ENCODE data around the gene MBD3L4. TPM values are rescaled to one million over a fixed set of nuclear protein-coding genes. Genes with fewer than 3 reads are reported as not detected.
"Not testable (repeated sequence)": the region's sequence is repeated elsewhere in the genome, so short reads cannot be mapped to it uniquely, and the experiment has no call there.

The MBD3L4 gene
- polyA plus RNA-seq, 4 donors, result not detected

- no peaks in the 10 kb centered on the region for H3K27me3 ChIP-seq (ENCODE audit: control insufficient read depth in 3 of 3, insufficient read depth in 3 of 3, low read length in 3 of 3)
- peak within 1 kb of the TSS; percentile 28 to 92 (median 90) for H3K27ac ChIP-seq (ENCODE audit: low read depth in 1 of 3, low read length in 2 of 3)
- peaks cover 5 to 29% (median 11%) of the 10 kb centered on the region in 3 donors for H3K36me3 ChIP-seq (ENCODE audit: control insufficient read depth in 3 of 3, insufficient read depth in 2 of 3, low read depth in 1 of 3, low read length in 3 of 3)
- peak; percentile 98 to 99 for DNase-seq
- no peak for FAIRE-seq
- peaks cover 0 to 12% of the 10 kb centered on the region in 2 donors for H3K9me3 ChIP-seq (ENCODE audit: control insufficient read depth in 2 of 2, insufficient read depth in 1 of 2, low read depth in 1 of 2, low read length in 1 of 2)
- H3K4me1 ChIP-seq (ENCODE audit: control insufficient read depth in 3 of 3, insufficient read depth in 2 of 3, low read depth in 1 of 3, low read length in 2 of 3), result peaks cover 2 to 6% (median 4%) of the 10 kb centered on the region in 3 donors
- H3K4me3 ChIP-seq (ENCODE audit: low read depth in 1 of 3, low read length in 3 of 3), result peak within 1 kb of the TSS; percentile 82 to 97 (median 84)
- WGBS, 3 donors, result 1% methylated on average over 53 to 56 of the region's 56 CpGs
Measured at GRCh38 chr19:7069042-7069903, 29.3 kb upstream of the MBD3L4 start, which contains the start of gene ZNF557. Gene ZNF557 (plus strand): TSS chr19:7069703. CDS start chr19:7075075, 5,372 bp downstream.

GRCh38 chr19:7068599-7068998, 28.6 kb upstream of the MBD3L4 start:
- FAIRE-seq (no peak), DNase-seq (no peak)
- H3K27me3 ChIP-seq (ENCODE audit: control insufficient read depth in 3 of 3, insufficient read depth in 3 of 3, low read length in 3 of 3), result no peaks in the 10 kb centered on the region
- H3K36me3 ChIP-seq (ENCODE audit: control insufficient read depth in 3 of 3, insufficient read depth in 2 of 3, low read depth in 1 of 3, low read length in 3 of 3), result peaks cover 5 to 22% (median 10%) of the 10 kb centered on the region in 3 donors
- H3K4me3 ChIP-seq (ENCODE audit: low read depth in 1 of 3, low read length in 3 of 3), result no peak overlapping the region
- WGBS, 3 donors, result 59 to 73% (median 65%) methylated on average over 6 of the region's 6 CpGs
- peaks cover 2 to 6% (median 4%) of the 10 kb centered on the region in 3 donors for H3K4me1 ChIP-seq (ENCODE audit: control insufficient read depth in 3 of 3, insufficient read depth in 2 of 3, low read depth in 1 of 3, low read length in 2 of 3)
- H3K27ac ChIP-seq (ENCODE audit: low read depth in 1 of 3, low read length in 2 of 3), result peak overlapping the region in 1 of 3 donors; percentile 37
- H3K9me3 ChIP-seq (ENCODE audit: control insufficient read depth in 2 of 2, insufficient read depth in 1 of 2, low read depth in 1 of 2, low read length in 1 of 2), result peaks cover 0 to 8% of the 10 kb centered on the region in 2 donors

- H3K4me1 ChIP-seq (ENCODE audit: control insufficient read depth in 3 of 3, insufficient read depth in 2 of 3, low read depth in 1 of 3, low read length in 2 of 3), result peaks cover 2 to 6% (median 4%) of the 10 kb centered on the region in 3 donors
- DNase-seq (no peak), FAIRE-seq (no peak)
- 87 to 88% (median 88%) methylated on average over 2 of the region's 2 CpGs for WGBS, 3 donors
- peaks cover 5 to 14% (median 5%) of the 10 kb centered on the region in 3 donors for H3K36me3 ChIP-seq (ENCODE audit: control insufficient read depth in 3 of 3, insufficient read depth in 2 of 3, low read depth in 1 of 3, low read length in 3 of 3)
- H3K27me3 ChIP-seq (ENCODE audit: control insufficient read depth in 3 of 3, insufficient read depth in 3 of 3, low read length in 3 of 3), result no peaks in the 10 kb centered on the region
- H3K27ac ChIP-seq (ENCODE audit: low read depth in 1 of 3, low read length in 2 of 3), result no peak overlapping the region
- H3K4me3 ChIP-seq (ENCODE audit: low read depth in 1 of 3, low read length in 3 of 3), result no peak overlapping the region
- peaks cover 0 to 6% of the 10 kb centered on the region in 2 donors for H3K9me3 ChIP-seq (ENCODE audit: control insufficient read depth in 2 of 2, insufficient read depth in 1 of 2, low read depth in 1 of 2, low read length in 1 of 2)
Measured at GRCh38 chr19:7067716-7068115, 27.7 kb upstream of the MBD3L4 start.

GRCh38 chr19:7067122-7067521, 27.1 kb upstream of the MBD3L4 start:
- H3K4me1 ChIP-seq (ENCODE audit: control insufficient read depth in 3 of 3, insufficient read depth in 2 of 3, low read depth in 1 of 3, low read length in 2 of 3); H3K36me3 ChIP-seq (ENCODE audit: control insufficient read depth in 3 of 3, insufficient read depth in 2 of 3, low read depth in 1 of 3, low read length in 3 of 3); H3K27ac ChIP-seq (ENCODE audit: low read depth in 1 of 3, low read length in 2 of 3); H3K9me3 ChIP-seq (ENCODE audit: control insufficient read depth in 2 of 2, insufficient read depth in 1 of 2, low read depth in 1 of 2, low read length in 1 of 2); H3K4me3 ChIP-seq (ENCODE audit: low read depth in 1 of 3, low read length in 3 of 3); FAIRE-seq; H3K27me3 ChIP-seq (ENCODE audit: control insufficient read depth in 3 of 3, insufficient read depth in 3 of 3, low read length in 3 of 3): not testable (repeated sequence)
- 43 to 55% (median 47%) methylated on average over 13 of the region's 13 CpGs for WGBS, 3 donors
- DNase-seq, result peak in 1 of 2 donors; percentile 58

GRCh38 chr19:7063764-7064418, 23.9 kb upstream of the MBD3L4 start:
- FAIRE-seq, result no peak
- WGBS, 3 donors, result 91 to 92% (median 91%) methylated on average over 9 of the region's 9 CpGs
- DNase-seq, result peak in 1 of 2 donors; percentile 1

GRCh38 chr19:7063339-7063738, 23.4 kb upstream of the MBD3L4 start:
- H3K9me3 ChIP-seq (ENCODE audit: control insufficient read depth in 2 of 2, insufficient read depth in 1 of 2, low read depth in 1 of 2, low read length in 1 of 2), result peaks cover 0 to 6% of the 10 kb centered on the region in 2 donors
- no peak overlapping the region for H3K4me3 ChIP-seq (ENCODE audit: low read depth in 1 of 3, low read length in 3 of 3)
- H3K36me3 ChIP-seq (ENCODE audit: control insufficient read depth in 3 of 3, insufficient read depth in 2 of 3, low read depth in 1 of 3, low read length in 3 of 3), result no peaks in the 10 kb centered on the region
- H3K27me3 ChIP-seq (ENCODE audit: control insufficient read depth in 3 of 3, insufficient read depth in 3 of 3, low read length in 3 of 3), result no peaks in the 10 kb centered on the region
- FAIRE-seq (no peak), DNase-seq (peak in 1 of 2 donors; percentile 2)
- H3K4me1 ChIP-seq (ENCODE audit: control insufficient read depth in 3 of 3, insufficient read depth in 2 of 3, low read depth in 1 of 3, low read length in 2 of 3), result no peaks in the 10 kb centered on the region
- no peak overlapping the region for H3K27ac ChIP-seq (ENCODE audit: low read depth in 1 of 3, low read length in 2 of 3)
- 77 to 82% (median 81%) methylated on average over 4 of the region's 4 CpGs for WGBS, 3 donors

More at GRCh38 chr19:7063764-7064418, 23.9 kb upstream of the MBD3L4 start:
- Histone ChIP-seq H3K9me3 (ENCODE audit: control insufficient read depth in 2 of 2, insufficient read depth in 1 of 2, low read depth in 1 of 2, low read length in 1 of 2) (peaks cover 0 to 6% of the 10 kb centered on the region in 2 donors), H3K27me3 (ENCODE audit: control insufficient read depth in 3 of 3, insufficient read depth in 3 of 3, low read length in 3 of 3) (no peaks in the 10 kb centered on the region), H3K4me1 (ENCODE audit: control insufficient read depth in 3 of 3, insufficient read depth in 2 of 3, low read depth in 1 of 3, low read length in 2 of 3) (no peaks in the 10 kb centered on the region), H3K27ac (ENCODE audit: low read depth in 1 of 3, low read length in 2 of 3) (no peak overlapping the region), H3K4me3 (ENCODE audit: low read depth in 1 of 3, low read length in 3 of 3) (no peak overlapping the region), H3K36me3 (ENCODE audit: control insufficient read depth in 3 of 3, insufficient read depth in 2 of 3, low read depth in 1 of 3, low read length in 3 of 3) (no peaks in the 10 kb centered on the region)

GRCh38 chr19:7059977-7060376, 20.0 kb upstream of the MBD3L4 start:
- not testable (repeated sequence) for FAIRE-seq
- WGBS, 3 donors, result 58 to 71% (median 63%) methylated on average over 1 of the region's 2 CpGs

GRCh38 chr19:7058576-7058975, 18.6 kb upstream of the MBD3L4 start, which contains the start of gene MBD3L3:
Gene MBD3L3 (minus strand): TSS chr19:7058676. CDS start chr19:7058605, 71 bp downstream.
- not testable (repeated sequence) for DNase-seq; H3K27me3 ChIP-seq (ENCODE audit: control insufficient read depth in 3 of 3, insufficient read depth in 3 of 3, low read length in 3 of 3); H3K36me3 ChIP-seq (ENCODE audit: control insufficient read depth in 3 of 3, insufficient read depth in 2 of 3, low read depth in 1 of 3, low read length in 3 of 3); H3K9me3 ChIP-seq (ENCODE audit: control insufficient read depth in 2 of 2, insufficient read depth in 1 of 2, low read depth in 1 of 2, low read length in 1 of 2); H3K4me3 ChIP-seq (ENCODE audit: low read depth in 1 of 3, low read length in 3 of 3); H3K27ac ChIP-seq (ENCODE audit: low read depth in 1 of 3, low read length in 2 of 3); FAIRE-seq; H3K4me1 ChIP-seq (ENCODE audit: control insufficient read depth in 3 of 3, insufficient read depth in 2 of 3, low read depth in 1 of 3, low read length in 2 of 3)
- no CpG with 5 or more reads among the region's 8 CpGs for WGBS, 3 donors

More at GRCh38 chr19:7059977-7060376, 20.0 kb upstream of the MBD3L4 start:
- H3K27ac ChIP-seq (ENCODE audit: low read depth in 1 of 3, low read length in 2 of 3); DNase-seq; H3K9me3 ChIP-seq (ENCODE audit: control insufficient read depth in 2 of 2, insufficient read depth in 1 of 2, low read depth in 1 of 2, low read length in 1 of 2); H3K4me3 ChIP-seq (ENCODE audit: low read depth in 1 of 3, low read length in 3 of 3); H3K4me1 ChIP-seq (ENCODE audit: control insufficient read depth in 3 of 3, insufficient read depth in 2 of 3, low read depth in 1 of 3, low read length in 2 of 3); H3K27me3 ChIP-seq (ENCODE audit: control insufficient read depth in 3 of 3, insufficient read depth in 3 of 3, low read length in 3 of 3); H3K36me3 ChIP-seq (ENCODE audit: control insufficient read depth in 3 of 3, insufficient read depth in 2 of 3, low read depth in 1 of 3, low read length in 3 of 3): not testable (repeated sequence)

Measured in small intestine (tissue), 7 donors.